GM19193 (cell line): ENCODE data around the gene DOCK7.

ENCODE experiments used
- POLR2A ChIP-seq: IDR thresholded peaks from 4 replicates; pipeline ENCODE4 v1.6.1; 2011; ENCODE audit not compliant: insufficient read depth, insufficient read length; ENCODE audit errors: extremely low read depth

DOCK7 gene

GRCh38 chr1:62589321-62589720 is 98.9 kb downstream of the DOCK7 start:
- TF ChIP-seq POLR2A, result no peak

DNA sequence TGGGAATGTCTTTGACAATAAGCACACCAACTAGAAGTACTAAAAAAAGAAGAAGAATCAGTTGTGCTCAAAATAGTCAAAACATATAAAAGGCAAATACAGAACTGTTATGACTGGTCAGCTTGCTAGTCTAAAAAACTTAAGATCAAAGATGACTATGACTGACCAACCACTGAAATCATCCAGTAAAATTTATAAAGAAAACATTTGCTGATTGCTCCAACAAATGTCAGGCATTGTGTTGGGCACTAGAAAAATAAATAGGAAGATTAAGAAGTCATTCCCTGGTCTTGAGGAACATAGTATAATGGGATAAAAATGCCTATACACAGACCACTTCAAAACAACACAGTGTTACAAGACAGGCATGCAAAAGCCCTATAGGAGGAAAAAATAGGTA is 100.2 kb downstream of the DOCK7 start:
- TF ChIP-seq POLR2A, result no peak

DNA sequence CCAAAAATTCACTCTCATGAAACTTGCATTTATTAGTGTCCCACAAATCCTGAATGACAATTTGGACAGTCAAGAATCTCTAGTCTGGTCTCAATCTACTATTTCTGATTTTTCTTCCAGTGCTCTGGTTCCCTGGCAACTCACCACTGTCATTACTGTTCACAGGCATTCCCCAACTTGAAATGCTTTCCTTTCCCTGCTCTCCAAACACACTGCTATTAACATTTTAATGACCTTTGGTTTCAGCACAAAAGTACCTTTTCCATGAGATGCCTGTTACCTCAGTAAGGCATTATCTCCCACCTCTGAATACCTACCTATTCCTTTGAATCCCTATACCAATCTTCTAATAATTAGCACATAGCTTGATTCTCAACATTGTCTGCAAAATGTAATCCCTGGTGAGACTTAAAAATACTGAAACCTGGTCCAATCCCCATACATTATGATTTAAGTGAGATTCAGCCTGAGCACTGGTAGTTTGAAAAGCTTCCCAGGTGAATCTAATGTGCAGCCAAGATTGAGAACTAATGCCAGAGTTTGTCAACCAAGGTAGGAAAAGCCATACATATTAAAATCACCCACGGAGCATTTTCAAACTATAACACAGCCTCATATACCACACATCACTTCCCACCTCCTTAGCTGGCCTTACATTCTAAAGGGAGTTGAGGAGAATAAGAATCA is 102.6 kb downstream of the DOCK7 start:
- TF ChIP-seq POLR2A, result no peak

GRCh38 chr1:62573675-62574074 is 114.5 kb downstream of the DOCK7 start:
- no peak for TF ChIP-seq POLR2A

- no peak for TF ChIP-seq POLR2A
These were observed 115.7 kb downstream of the DOCK7 start for GRCh38 chr1:62572476-62572875.

GRCh38 chr1:62561306-62561705 is 126.9 kb downstream of the DOCK7 start:
- no peak for TF ChIP-seq POLR2A

GRCh38 chr1:62544570-62544969 is 143.6 kb downstream of the DOCK7 start:
- no peak for TF ChIP-seq POLR2A

DNA sequence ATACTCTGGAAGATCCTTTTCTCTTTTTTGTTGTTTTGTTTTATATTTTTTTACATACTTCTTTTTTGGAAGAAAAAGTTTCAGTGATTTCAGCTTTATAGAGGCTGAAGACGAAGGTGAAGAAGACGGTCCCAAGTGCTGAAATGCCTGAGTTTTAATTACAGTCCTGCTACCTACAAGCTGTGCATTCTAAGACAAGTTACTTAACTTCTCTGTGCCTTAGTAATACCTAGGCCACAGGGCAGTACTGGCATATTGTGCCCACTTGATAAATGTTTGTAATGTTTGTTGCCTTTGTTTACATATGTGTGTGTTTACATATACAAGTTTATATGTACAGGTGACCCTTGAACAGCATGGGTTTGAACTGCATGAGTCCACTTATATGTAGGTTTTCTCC is 147.1 kb downstream of the DOCK7 start:
- no peak for TF ChIP-seq POLR2A

DNA sequence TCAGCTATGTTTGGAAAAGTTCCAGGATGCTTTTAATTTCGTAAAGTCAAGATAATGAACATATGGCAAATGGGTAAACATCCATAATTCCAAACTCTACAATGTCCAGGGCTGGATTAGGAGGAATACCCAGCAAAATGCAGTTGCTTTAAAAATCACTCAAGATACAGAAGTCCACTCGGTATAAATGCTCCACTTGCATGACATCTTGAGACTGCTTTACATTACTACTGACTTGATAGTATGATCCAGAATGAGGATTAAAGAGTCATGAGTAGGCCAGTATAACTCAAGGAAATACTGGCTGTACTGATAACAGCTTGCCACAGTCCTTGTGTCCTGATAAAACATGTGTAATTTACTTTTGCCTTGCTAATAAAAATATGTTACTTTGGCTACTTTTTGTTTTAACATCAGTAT is 149.1 kb downstream of the DOCK7 start:
- no peak for TF ChIP-seq POLR2A

DNA sequence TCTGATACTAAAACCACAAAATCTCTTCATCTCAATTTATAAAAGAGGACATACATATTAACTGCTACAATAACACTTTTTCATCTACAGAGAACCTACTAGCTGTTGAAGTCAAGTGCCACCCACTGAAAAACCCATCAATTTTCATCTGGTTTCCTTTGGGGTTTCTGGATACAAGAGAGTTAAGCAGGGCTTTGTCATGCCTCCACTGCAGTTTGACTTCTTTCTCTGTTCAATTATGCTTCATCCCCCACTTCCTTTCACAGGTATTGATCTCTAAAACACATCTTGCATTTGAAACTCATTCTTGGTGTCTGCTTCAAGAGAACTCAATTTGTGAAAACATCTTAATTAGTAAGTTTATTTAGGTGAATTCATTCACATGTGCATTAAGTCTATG is 151.3 kb downstream of the DOCK7 start:
- TF ChIP-seq POLR2A, result no peak

DNA sequence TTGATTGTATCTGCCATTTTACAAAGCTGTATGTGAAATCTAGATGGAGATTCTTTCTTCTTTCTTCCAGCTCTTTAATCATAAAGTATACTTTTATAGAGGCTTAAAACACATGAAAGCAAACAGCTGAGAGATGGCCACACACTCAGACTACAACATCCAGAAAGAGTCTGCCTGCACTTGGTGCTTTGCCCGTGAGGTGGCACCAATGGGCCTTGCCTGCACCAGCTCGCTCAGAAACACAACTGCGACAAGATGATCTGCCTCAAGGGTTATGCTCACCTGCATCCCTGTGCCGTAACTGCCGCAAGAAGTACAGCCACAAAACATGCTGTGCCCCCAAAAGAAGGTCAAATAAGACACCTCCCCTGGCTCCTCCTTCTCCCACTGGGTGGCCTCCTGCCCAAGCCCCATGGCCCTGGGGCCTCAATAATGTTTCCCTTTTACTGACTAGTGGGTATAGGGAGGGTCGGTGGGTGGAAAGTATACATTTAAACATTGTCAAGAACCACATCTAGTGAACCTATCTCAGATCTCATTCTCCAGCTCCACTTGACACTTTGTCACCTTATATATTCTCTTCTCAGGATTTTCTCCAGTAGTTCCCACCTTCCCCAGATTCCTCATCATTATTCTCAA is 157.6 kb downstream of the DOCK7 start:
- no peak for TF ChIP-seq POLR2A

- no peak for TF ChIP-seq POLR2A
These were observed 159.0 kb downstream of the DOCK7 start for GRCh38 chr1:62529227-62529626.

- no peak for TF ChIP-seq POLR2A
These were observed 160.2 kb downstream of the DOCK7 start for GRCh38 chr1:62528015-62528414.

- no peak for TF ChIP-seq POLR2A
These were observed 164.3 kb downstream of the DOCK7 start for GRCh38 chr1:62523860-62524259.

DNA sequence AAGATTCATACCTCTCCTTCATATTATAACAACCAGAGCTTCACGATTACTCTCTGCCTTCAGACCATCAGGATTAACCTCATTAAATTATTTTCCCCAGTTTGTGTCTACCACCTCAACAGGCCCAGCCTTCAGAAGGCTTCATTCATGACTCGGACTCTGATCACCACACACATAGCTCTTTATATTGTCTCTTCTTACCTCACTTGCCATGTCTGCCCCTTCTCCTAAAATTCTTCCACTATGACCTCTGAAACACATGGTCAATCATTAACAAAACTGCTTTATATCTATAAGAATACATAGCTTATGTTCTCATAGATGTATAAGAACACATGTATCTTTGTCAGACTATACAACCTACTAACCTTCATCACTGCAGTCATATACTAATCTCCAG is 171.6 kb downstream of the DOCK7 start:
- no peak for TF ChIP-seq POLR2A

DNA sequence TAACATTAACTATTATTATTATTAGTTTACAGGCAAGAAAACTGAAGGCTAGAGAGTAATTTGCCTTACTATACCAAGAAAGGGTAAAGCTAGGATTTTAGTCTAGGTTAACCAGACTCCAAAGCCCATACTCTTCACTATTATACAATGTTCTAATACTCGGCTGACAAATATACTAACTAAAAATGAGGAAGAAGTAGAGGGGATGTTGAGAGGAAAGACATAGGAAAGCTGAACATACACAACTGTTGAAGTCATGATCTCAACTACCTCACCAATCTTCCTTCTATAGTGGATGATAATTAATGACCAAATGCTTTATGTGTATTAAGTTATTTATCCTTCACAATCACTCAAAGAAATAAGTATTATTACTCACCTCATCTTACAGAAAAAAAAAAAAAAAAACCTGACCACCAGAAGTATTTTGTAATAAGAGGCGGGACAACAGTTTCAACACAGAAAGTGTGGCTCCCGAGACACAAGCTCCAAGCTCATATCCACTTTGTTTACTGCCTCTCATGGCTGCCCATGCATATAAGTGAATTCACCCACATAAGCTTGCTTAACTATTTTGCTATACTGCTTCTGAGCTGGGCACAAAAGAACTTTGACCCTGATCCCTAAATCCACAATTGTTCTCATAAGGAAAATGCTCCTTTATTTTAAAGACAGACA is 173.3 kb downstream of the DOCK7 start:
- no peak for TF ChIP-seq POLR2A
